Astrocyte of the spinal cord (primary cell): ENCODE measurements around the gene MSANTD2.

ENCODE experiments used
- DNase-seq: peaks from one replicate; pipeline ENCODE4 v3.0.0; 2011; ENCODE audit warnings: low read depth, low spot score
- H3K4me3 ChIP-seq: 2 replicates; pipeline ENCODE4 v1.5.1; 2011; ENCODE audit warnings: low read depth, mild to moderate bottlenecking, low read length, moderate library complexity
- CTCF ChIP-seq: IDR thresholded peaks from 2 replicates; pipeline ENCODE4 v1.5.1; 2012; ENCODE audit warnings: low read depth, mild to moderate bottlenecking, low read length, inconsistent platforms
- in situ Hi-C: cut with HindIII; loops from 2 replicates; pipeline ENCODE4 v1.10.0; 2017; ENCODE audit warnings: low sequenced_read_pairs

MSANTD2 gene

GRCh38 chr11:124732230-124732629, 68.0 kb downstream of the MSANTD2 start:
- in situ Hi-C loops: no loop called here
- no peak for DNase-seq
- no peak overlapping the region for H3K4me3 ChIP-seq
- no peak for TF ChIP-seq CTCF

GRCh38 chr11:124729571-124729970, 70.6 kb downstream of the MSANTD2 start:
- in situ Hi-C loops: no loop called here
- H3K4me3 ChIP-seq: no peak overlapping the region
- DNase-seq: no peak
- no peak for TF ChIP-seq CTCF

DNA sequence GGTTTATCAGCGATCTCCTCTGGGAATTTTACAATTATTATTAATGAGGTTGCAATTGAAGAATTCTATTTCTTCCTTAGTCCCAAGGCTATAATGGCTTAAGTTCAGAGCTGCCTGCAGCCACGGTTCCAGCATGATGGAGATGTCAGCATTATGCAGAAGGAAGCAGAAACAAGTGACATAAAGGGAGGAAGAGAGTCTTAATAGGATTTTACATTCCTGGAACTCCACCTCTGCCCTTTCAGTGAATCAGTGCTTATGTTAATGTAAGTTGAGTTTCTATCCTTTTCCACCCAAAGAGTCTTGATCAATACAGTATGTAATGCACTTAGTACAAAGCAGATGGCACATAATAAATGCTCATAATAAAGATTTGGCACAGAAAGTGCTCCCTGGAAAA, 72.1 kb downstream of the MSANTD2 start:
- TF ChIP-seq CTCF: no peak
- no peak overlapping the region for H3K4me3 ChIP-seq
- DNase-seq: no peak
- in situ Hi-C loops: no loop called here

GRCh38 chr11:124727474-124727873, 72.7 kb downstream of the MSANTD2 start:
- in situ Hi-C loops: no loop called here
- no peak overlapping the region for H3K4me3 ChIP-seq
- no peak for TF ChIP-seq CTCF
- DNase-seq: no peak

DNA sequence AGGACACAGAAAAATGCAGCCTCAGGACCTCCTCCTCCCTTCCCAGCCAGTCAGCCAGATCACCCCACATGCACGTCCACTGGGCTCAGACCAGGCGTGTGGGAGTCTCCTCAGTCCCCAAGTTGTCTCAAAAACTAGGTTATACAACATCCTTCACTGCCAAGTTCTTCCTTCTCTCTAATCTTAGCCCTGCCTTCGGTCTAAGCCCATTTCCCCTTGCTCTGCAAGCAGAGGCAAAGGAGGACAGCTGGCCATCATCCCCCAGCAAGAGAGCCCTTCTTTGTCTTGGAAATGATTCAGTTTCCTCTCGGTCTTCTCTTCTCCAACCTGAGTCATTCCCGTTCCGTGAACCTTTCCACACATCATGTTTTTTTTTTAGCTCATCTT, 74.5 kb downstream of the MSANTD2 start:
- no peak for TF ChIP-seq CTCF
- in situ Hi-C loops: no loop called here
- no peak overlapping the region for H3K4me3 ChIP-seq
- peak; percentile 54 for DNase-seq

- no peak for TF ChIP-seq CTCF
- no peak for DNase-seq
- no peak overlapping the region for H3K4me3 ChIP-seq
- in situ Hi-C loops: no loop called here
Measured at GRCh38 chr11:124724979-124725718, 75.1 kb downstream of the MSANTD2 start.
